Keratinocyte (primary cell): Measurements from ENCODE around the gene SPECC1L. TPM values are rescaled to one million over a fixed set of nuclear protein-coding genes. Genes with fewer than 3 reads are reported as not detected.

Experiments used
- DNase-seq: peaks from one replicate; pipeline ENCODE4 v3.0.0-alpha.2; 2011; ENCODE audit warnings: low read depth, missing footprints, low spot score
- FAIRE-seq: peaks from 2 replicates; lab custom pipeline; 2011; peaks lifted over from hg19 to GRCh38; lab: Jason Lieb, UNC
- H2AFZ ChIP-seq: 2 replicates; pipeline ENCODE4 v1.6.0; 2012; ENCODE audit warnings: low read length, control low read depth, inconsistent platforms; ENCODE audit not compliant: control insufficient read depth
- H3K27ac ChIP-seq: 2 replicates; pipeline ENCODE4 v1.5.1; 2011; ENCODE audit warnings: low read length; ENCODE audit not compliant: control insufficient read depth, insufficient read depth
- H3K27me3 ChIP-seq: 3 replicates; pipeline ENCODE4 v1.6.0; 2011; ENCODE audit warnings: low read length; ENCODE audit not compliant: control insufficient read depth, insufficient read depth; ENCODE audit errors: extremely low read depth
- H3K36me3 ChIP-seq, 2 experiments: 2 replicates in 1 of 2; 3 replicates in 1 of 2; pipeline ENCODE4 v1.5.1; 2011; ENCODE audit warnings: low read length in 2 of 2, mild to moderate bottlenecking in 1 of 2; ENCODE audit not compliant: control insufficient read depth in 2 of 2, insufficient read depth in 2 of 2; ENCODE audit errors: extremely low read depth in 1 of 2
- H3K4me1 ChIP-seq: 3 replicates; pipeline ENCODE4 v1.5.1; 2011; ENCODE audit warnings: low read length; ENCODE audit not compliant: control insufficient read depth, insufficient read depth; ENCODE audit errors: extremely low read depth
- H3K4me2 ChIP-seq: 3 replicates; pipeline ENCODE4 v1.6.0; 2011; ENCODE audit warnings: low read depth, low read length; ENCODE audit not compliant: control insufficient read depth, insufficient read depth; ENCODE audit errors: extremely low read depth
- H3K4me3 ChIP-seq, 3 experiments: fragments of 200-600 bp in 1 of 3; sonication (generic) in 1 of 3; 2 replicates in 2 of 3; 3 replicates in 1 of 3; pipeline ENCODE4 v1.5.1; 2011 to 2016; ENCODE audit warnings: low read length in 3 of 3, mild to moderate bottlenecking in 3 of 3, control low read depth in 2 of 3, inconsistent platforms in 1 of 3, low read depth in 1 of 3, mixed read lengths in 1 of 3, mixed run types in 1 of 3, moderate library complexity in 1 of 3; ENCODE audit not compliant: control insufficient read depth in 2 of 3, insufficient read depth in 2 of 3; ENCODE audit errors: extremely low read depth in 1 of 3
- H3K79me2 ChIP-seq: 2 replicates; pipeline ENCODE4 v1.6.0; 2012; ENCODE audit warnings: low read length; ENCODE audit not compliant: control insufficient read depth, insufficient read depth
- H3K9ac ChIP-seq: 3 replicates; pipeline ENCODE4 v1.6.0; 2011; ENCODE audit warnings: low read length; ENCODE audit not compliant: control insufficient read depth, insufficient read depth; ENCODE audit errors: extremely low read depth
- H3K9me1 ChIP-seq: 3 replicates; pipeline ENCODE4 v1.6.0; 2011; ENCODE audit warnings: low read length; ENCODE audit not compliant: control insufficient read depth, insufficient read depth; ENCODE audit errors: extremely low read depth
- H3K9me3 ChIP-seq: 2 replicates; pipeline ENCODE4 v1.5.1; 2012; ENCODE audit warnings: low read depth, low read length; ENCODE audit not compliant: control insufficient read depth
- H4K20me1 ChIP-seq: 3 replicates; pipeline ENCODE4 v1.6.0; 2011; ENCODE audit warnings: low read length; ENCODE audit not compliant: control insufficient read depth, insufficient read depth; ENCODE audit errors: extremely low read depth
- EZH2 ChIP-seq: IDR thresholded peaks from one replicate; pipeline ENCODE4 v1.6.1; 2012; ENCODE audit warnings: inconsistent platforms, mild to moderate bottlenecking, low read length, moderate library complexity
- dilution Hi-C: fragments of 300-500 bp; cut with MboI; formaldehyde crosslinking; loops from one replicate; pipeline ENCODE4 v1.7.0; 2020; ENCODE audit warnings: low sequenced_read_pairs; ENCODE audit not compliant: extremely low pct_ligation_motif_present
- polyA plus RNA-seq, 5 experiments: library from polyadenylated mRNA; depleted of rRNA in 3 of 5; stranded (reverse) in 3 of 5; stranded (forward) in 1 of 5; unstranded in 1 of 5; fragments of >200 nt; gene quantifications; 1 replicate in 1 of 5; 2 replicates in 3 of 5; 3 replicates in 1 of 5; pipeline versions ENCODE4 v1.2.1 to v1.2.3, GENCODE V29; 2011 to 2012; ENCODE audit warnings: missing spikeins in 2 of 5, low read depth in 1 of 5, low replicate concordance in 1 of 5
- TF ChIP-seq, protein P1 (sequence below), 3 experiments: IDR thresholded peaks in 1 of 3; conservative IDR thresholded peaks in 1 of 3; optimal IDR thresholded peaks in 1 of 3; 2 replicates in 2 of 3; 3 replicates in 1 of 3; pipeline versions ENCODE3 to v1.5.1; 2011; ENCODE audit warnings: low read length in 3 of 3, mild to moderate bottlenecking in 3 of 3, moderate library complexity in 2 of 3, control low read depth in 1 of 3, inconsistent platforms in 1 of 3; ENCODE audit not compliant: insufficient read depth in 2 of 3; ENCODE audit errors: extremely low read depth in 1 of 3

SPECC1L gene
- polyA plus RNA-seq, 1 donor (not counting 4 experiments of a cell fraction or from before 2014, with no cell fraction given): 19.3 TPM

DNA sequence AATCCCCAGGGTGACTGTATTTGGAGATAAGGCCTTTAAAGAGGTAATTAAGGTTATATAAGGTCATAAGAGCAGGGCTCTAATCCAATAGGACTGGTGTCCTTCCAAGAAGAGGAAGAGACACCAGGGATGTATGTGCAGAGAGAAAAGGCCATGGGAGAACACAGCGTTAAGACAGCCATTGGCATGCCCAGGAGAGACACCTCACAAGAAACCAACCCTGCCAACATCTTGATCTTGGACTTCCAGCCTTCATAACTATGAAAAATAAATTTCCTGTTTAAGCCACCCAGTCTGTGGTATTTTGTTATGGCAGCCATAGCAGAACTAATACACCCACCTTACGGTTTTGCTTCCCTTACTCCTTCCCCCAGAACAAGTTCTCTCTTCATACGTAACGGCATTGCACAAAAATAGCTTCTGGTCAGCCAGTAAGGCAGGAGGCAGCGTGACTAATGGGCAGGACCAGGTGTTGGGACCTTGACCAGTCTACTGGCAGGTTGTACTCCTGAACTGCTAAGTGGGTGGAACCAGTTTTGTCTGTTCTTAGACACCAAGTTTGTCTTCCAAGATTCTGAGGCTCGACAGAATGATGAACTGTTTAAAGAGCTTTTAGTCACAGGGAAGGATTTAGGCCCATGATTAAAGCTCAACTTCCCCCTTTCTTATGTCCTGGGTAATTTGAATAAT is 192.6 kb downstream of the SPECC1L start:
- H3K4me2 ChIP-seq: no peak overlapping the region
- no peak for FAIRE-seq
- no peaks in the 10 kb centered on the region for H3K79me2 ChIP-seq

DNA sequence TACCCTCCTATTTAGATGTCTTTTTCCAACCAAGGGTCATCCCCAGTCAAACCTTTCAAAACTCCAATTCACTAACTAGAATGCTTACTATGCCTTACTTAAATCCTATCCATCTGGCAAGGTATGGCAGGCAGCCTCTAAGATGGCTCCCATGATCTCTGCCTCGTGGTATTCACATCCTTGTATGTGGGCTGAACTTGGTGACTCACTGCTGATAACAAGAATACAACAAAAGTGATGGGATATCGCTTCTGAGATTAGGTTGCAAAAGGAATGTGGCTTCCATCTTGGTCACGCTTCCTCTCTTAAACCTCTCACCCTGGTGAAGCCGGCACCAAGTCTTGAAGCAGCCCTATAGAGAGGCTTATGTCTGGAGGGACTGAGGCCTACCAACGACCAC is 194.9 kb downstream of the SPECC1L start:
- Histone ChIP-seq H3K36me3 (no peaks in the 10 kb centered on the region), H3K9ac (no peak overlapping the region), H3K4me1 (peaks cover 14% of the 10 kb centered on the region), H2AFZ (peak overlapping the region; percentile 81), H3K9me1 (no peaks in the 10 kb centered on the region), H3K27me3 (no peaks in the 10 kb centered on the region), H3K27ac (no peak overlapping the region), H3K79me2 (no peaks in the 10 kb centered on the region), H3K4me3 (no peak overlapping the region), H3K9me3 (no peaks in the 10 kb centered on the region), H3K4me2 (no peak overlapping the region), H4K20me1 (no peaks in the 10 kb centered on the region)
- dilution Hi-C loops: no loop called here
- TF ChIP-seq, protein P1, sequence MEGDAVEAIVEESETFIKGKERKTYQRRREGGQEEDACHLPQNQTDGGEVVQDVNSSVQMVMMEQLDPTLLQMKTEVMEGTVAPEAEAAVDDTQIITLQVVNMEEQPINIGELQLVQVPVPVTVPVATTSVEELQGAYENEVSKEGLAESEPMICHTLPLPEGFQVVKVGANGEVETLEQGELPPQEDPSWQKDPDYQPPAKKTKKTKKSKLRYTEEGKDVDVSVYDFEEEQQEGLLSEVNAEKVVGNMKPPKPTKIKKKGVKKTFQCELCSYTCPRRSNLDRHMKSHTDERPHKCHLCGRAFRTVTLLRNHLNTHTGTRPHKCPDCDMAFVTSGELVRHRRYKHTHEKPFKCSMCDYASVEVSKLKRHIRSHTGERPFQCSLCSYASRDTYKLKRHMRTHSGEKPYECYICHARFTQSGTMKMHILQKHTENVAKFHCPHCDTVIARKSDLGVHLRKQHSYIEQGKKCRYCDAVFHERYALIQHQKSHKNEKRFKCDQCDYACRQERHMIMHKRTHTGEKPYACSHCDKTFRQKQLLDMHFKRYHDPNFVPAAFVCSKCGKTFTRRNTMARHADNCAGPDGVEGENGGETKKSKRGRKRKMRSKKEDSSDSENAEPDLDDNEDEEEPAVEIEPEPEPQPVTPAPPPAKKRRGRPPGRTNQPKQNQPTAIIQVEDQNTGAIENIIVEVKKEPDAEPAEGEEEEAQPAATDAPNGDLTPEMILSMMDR (optimal IDR thresholded peaks at IDR 0.05 in 1 of 3, IDR thresholded peaks at IDR 0.05 in 1 of 3, conservative IDR thresholded peaks at IDR 0.05 in 1 of 3; ENCODE audit: extremely low read depth in 1 of 3, insufficient read depth in 2 of 3, low read length in 3 of 3): no peak
- TF ChIP-seq EZH2: no peak
- DNase-seq (no peak), FAIRE-seq (peak; percentile 67)

More for the DNA sequence above, 192.6 kb downstream of the SPECC1L start:
- H4K20me1 ChIP-seq: no peaks in the 10 kb centered on the region
- H3K9me1 ChIP-seq: no peaks in the 10 kb centered on the region
- dilution Hi-C loops: no loop called here
- no peak overlapping the region for H3K4me3 ChIP-seq
- H3K4me1 ChIP-seq: peaks cover 14% of the 10 kb centered on the region
- no peaks in the 10 kb centered on the region for H3K9me3 ChIP-seq
- H2AFZ ChIP-seq: no peak overlapping the region
- H3K36me3 ChIP-seq: no peaks in the 10 kb centered on the region
- no peak overlapping the region for H3K27ac ChIP-seq
- no peak for TF ChIP-seq EZH2
- TF ChIP-seq, protein P1 (optimal IDR thresholded peaks at IDR 0.05 in 1 of 3, IDR thresholded peaks at IDR 0.05 in 1 of 3, conservative IDR thresholded peaks at IDR 0.05 in 1 of 3; ENCODE audit: extremely low read depth in 1 of 3, insufficient read depth in 2 of 3, low read length in 3 of 3): no peak
- no peak for DNase-seq
- no peak overlapping the region for H3K9ac ChIP-seq
- H3K27me3 ChIP-seq: no peaks in the 10 kb centered on the region
